D721Med (cell line): Measurements from ENCODE around the gene TBC1D5.

Experiments
- DNase-seq: peaks from one replicate; pipeline ENCODE4 v3.0.0; 2011; ENCODE audit warnings: low spot score; ENCODE audit not compliant: insufficient read length
- FAIRE-seq: peaks from 2 replicates; lab custom pipeline; 2011; peaks lifted over from hg19 to GRCh38; lab: Jason Lieb, UNC
- CTCF ChIP-seq: IDR thresholded peaks from 2 replicates; pipeline ENCODE4 v1.5.1; 2012; ENCODE audit warnings: mild to moderate bottlenecking, control low read depth; ENCODE audit not compliant: insufficient read depth; ENCODE audit errors: missing control alignments

The TBC1D5 gene

DNA sequence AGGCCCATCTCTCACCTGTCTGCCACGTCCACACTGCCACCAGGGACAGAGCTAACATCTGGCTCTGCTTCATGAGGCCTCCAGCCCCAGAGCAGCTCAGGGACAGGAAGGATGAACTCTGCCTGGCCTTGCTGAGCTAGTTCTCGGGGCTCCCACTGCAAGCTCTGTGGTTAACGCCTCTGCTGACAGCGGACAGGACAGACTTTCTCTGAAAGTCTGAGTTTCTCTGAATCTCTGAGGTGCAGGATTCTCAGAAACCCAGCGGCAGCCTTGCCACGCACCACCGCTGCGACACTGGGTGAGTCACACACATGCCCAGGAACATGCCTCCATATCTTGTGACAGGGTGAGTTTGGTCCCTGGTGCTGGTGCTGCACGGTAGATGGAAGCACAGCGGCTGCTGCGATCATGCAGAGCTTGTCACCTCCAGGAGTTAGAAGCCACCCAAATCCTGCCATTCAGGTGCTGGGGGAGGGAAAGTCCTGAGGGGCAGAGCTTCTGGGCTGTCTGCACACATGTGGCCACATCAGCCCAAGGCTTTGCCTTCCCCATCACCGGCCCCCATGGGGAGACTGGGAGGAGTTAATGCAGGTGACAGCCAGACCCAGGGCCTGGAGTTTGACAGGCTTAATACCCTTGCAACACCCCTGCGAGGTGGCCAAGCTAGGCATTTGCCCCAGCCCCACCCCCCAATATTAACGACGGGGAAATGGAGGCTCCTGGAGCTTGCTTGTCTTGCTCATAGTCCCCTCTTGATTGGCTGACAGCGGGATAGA lies 590.6 kb downstream of the TBC1D5 start:
- TF ChIP-seq CTCF: no peak
- FAIRE-seq (no peak), DNase-seq (no peak)

DNA sequence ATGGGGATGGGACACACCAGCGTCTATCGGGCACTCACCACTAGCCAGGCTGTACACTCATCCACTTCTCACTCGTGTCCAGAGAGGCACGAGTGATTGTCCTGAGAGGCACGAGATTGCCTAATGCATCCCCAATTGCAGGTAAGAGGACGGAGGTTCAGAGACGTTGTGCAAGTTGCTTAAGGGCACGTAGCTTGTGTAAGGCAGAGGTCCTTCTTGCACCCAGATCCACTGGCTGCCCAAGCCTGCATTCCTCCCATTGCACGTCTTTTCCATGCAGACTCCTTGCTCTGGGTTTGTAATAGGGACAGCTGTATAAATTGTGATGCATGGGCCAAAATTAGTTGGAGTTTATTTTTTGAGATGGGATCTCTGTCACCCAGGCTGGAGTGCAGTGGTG lies 593.4 kb downstream of the TBC1D5 start:
- FAIRE-seq (no peak), DNase-seq (no peak)
- no peak for TF ChIP-seq CTCF

- DNase-seq: no peak
- no peak for FAIRE-seq
These were observed 597.8 kb downstream of the TBC1D5 start for GRCh38 chr3:17144665-17144993.

GRCh38 chr3:17143893-17144664 lies 598.4 kb downstream of the TBC1D5 start:
- TF ChIP-seq CTCF: no peak
- FAIRE-seq: no peak
- DNase-seq: no peak

More at GRCh38 chr3:17144665-17144993, 597.8 kb downstream of the TBC1D5 start:
- no peak for TF ChIP-seq CTCF

- FAIRE-seq (no peak), DNase-seq (no peak)
- no peak for TF ChIP-seq CTCF
These were observed 599.9 kb downstream of the TBC1D5 start for GRCh38 chr3:17142516-17142915.

GRCh38 chr3:17141699-17142098 lies 600.7 kb downstream of the TBC1D5 start:
- FAIRE-seq (no peak), DNase-seq (no peak)
- no peak for TF ChIP-seq CTCF
